GM12878 (cell line): ENCODE measurements around the gene ZNF710. TPM values are rescaled to one million over a fixed set of nuclear protein-coding genes. Genes with fewer than 3 reads are reported as not detected.

Source experiments
- CBFB ChIP-seq: IDR thresholded peaks from 2 replicates; pipeline ENCODE4 v1.6.1; 2016; ENCODE audit warnings: antibody characterized with exemption, low read depth
- CREB1 ChIP-seq: IDR thresholded peaks from 2 replicates; pipeline ENCODE4 v1.6.1; 2012; ENCODE audit warnings: low read depth, mild to moderate bottlenecking, inconsistent platforms
- ELK1 ChIP-seq: IDR thresholded peaks from 2 replicates; pipeline ENCODE4 v1.6.1; 2012; ENCODE audit warnings: low read depth, low read length, improper control_type of control experiment
- FOXM1 ChIP-seq: IDR thresholded peaks from 2 replicates; pipeline ENCODE4 v1.6.1; 2012; ENCODE audit warnings: low read depth, mild to moderate bottlenecking, inconsistent platforms, low read length, moderate library complexity
- JUNB ChIP-seq: IDR thresholded peaks from 2 replicates; pipeline ENCODE4 v1.6.1; 2016; ENCODE audit warnings: antibody characterized with exemption, mild to moderate bottlenecking
- KAT2A ChIP-seq: conservative IDR thresholded peaks from 2 replicates; pipeline ENCODE4 v1.6.1; 2011; ENCODE audit warnings: low read depth, low read length; ENCODE audit not compliant: control insufficient read depth
- LARP7 ChIP-seq: fragments of 450-650 bp; IDR thresholded peaks from 2 replicates; pipeline ENCODE4 v1.6.1; 2017; ENCODE audit warnings: mild to moderate bottlenecking
- MYB ChIP-seq: fragments of 150-350 bp; IDR thresholded peaks from 2 replicates; pipeline ENCODE4 v1.6.1; 2014; ENCODE audit warnings: mild to moderate bottlenecking, low read depth, low read length, borderline replicate concordance
- MYC ChIP-seq: IDR thresholded peaks from 2 replicates; pipeline ENCODE4 v1.6.1; 2011; ENCODE audit warnings: mild to moderate bottlenecking, low read length, moderate library complexity, inconsistent platforms; ENCODE audit not compliant: insufficient read depth, insufficient replicate concordance, insufficient read length, severe bottlenecking
- RAD21 ChIP-seq: IDR thresholded peaks from 2 replicates; pipeline ENCODE4 v1.6.1; 2011; ENCODE audit warnings: mild to moderate bottlenecking, low read depth, low read length, moderate library complexity; ENCODE audit not compliant: insufficient read depth
- RFX5 ChIP-seq: IDR thresholded peaks from 2 replicates; pipeline ENCODE4 v1.6.1; 2011; ENCODE audit warnings: low read depth, low read length, improper control_type of control experiment
- SMAD5 ChIP-seq: IDR thresholded peaks from 2 replicates; pipeline ENCODE4 v1.6.1; 2016; ENCODE audit warnings: antibody characterized with exemption, low read depth
- SMC3 ChIP-seq: IDR thresholded peaks from 2 replicates; pipeline ENCODE4 v1.6.1; 2011; ENCODE audit warnings: low read length, improper control_type of control experiment, borderline replicate concordance
- TCF3 ChIP-seq: IDR thresholded peaks from 2 replicates; pipeline ENCODE4 v1.6.1; 2012; ENCODE audit warnings: low read depth, mild to moderate bottlenecking, low read length, borderline replicate concordance; ENCODE audit not compliant: insufficient read depth
- USF2 ChIP-seq: IDR thresholded peaks from 2 replicates; pipeline ENCODE4 v1.6.1; 2011; ENCODE audit warnings: low read depth, low read length, improper control_type of control experiment, borderline replicate concordance
- ZBED1 ChIP-seq: IDR thresholded peaks from 2 replicates; pipeline ENCODE4 v1.6.1; 2016; ENCODE audit warnings: borderline replicate concordance
- ZBTB4 ChIP-seq: fragments of 450-650 bp; formaldehyde crosslinking; IDR thresholded peaks from 2 replicates; pipeline ENCODE4 v1.4.0; 2022; ENCODE audit warnings: mild to moderate bottlenecking, moderate library complexity
- ZNF622 ChIP-seq: fragments of 450-650 bp; IDR thresholded peaks from 2 replicates; pipeline ENCODE4 v1.6.1; 2017; ENCODE audit warnings: mild to moderate bottlenecking, inconsistent platforms
- polyA plus RNA-seq, 11 experiments: library from polyadenylated mRNA; depleted of rRNA in 4 of 11; unstranded in 6 of 11; stranded (reverse) in 5 of 11; fragments of >200 nt; fragmentation: Nextera tagmentation in 4 of 11; fragmentation: Illumina TruSeq in 1 of 11; extraction: Ambion mirVana in 4 of 11; extraction: Trizol in 1 of 11; gene quantifications; 1 replicate in 1 of 11; 2 replicates in 10 of 11; pipeline versions ENCODE4 v1.2.1 to v1.2.3, GENCODE V29; 2011 to 2016; ENCODE audit warnings: inconsistent platforms in 2 of 11, missing spikeins in 2 of 11, low read depth in 1 of 11
- total RNA-seq, 4 experiments: library from RNA; depleted of rRNA in 3 of 4; stranded (reverse); fragments of >200 nt in 3 of 4; fragmentation: Illumina TruSeq in 1 of 4; extraction: Trizol in 1 of 4; gene quantifications; 2 replicates each; pipeline versions ENCODE4 v1.2.1 to v1.2.3, GENCODE V29; 2013 to 2021
- TF ChIP-seq, protein P1 (sequence below): IDR thresholded peaks from 2 replicates; pipeline ENCODE4 v1.6.1; 2012; ENCODE audit warnings: low read depth, low read length, improper control_type of control experiment
- TF ChIP-seq, protein P2 (sequence below): fragments of 450-650 bp; formaldehyde crosslinking; IDR thresholded peaks from 2 replicates; pipeline ENCODE4 v1.4.0; 2020; ENCODE audit warnings: mild to moderate bottlenecking, moderate library complexity

ZNF710 gene
- total and polyA plus RNA-seq, 10 of the 15 experiments (the other 5 are each of a cell fraction or from before 2014, with no cell fraction given) = 1.4 to 43.5 (median 9.8) TPM

- TF ChIP-seq USF2 (no peak; the same call in 1 of the 2 replicates), MYC (no peak), TCF3 (peak; percentile 74; the same call in 1 of the 2 replicates), FOXM1 (peak; percentile 59; the same call in 1 of the 2 replicates), RFX5 (no peak), ZBTB4 (no peak; the same call in 1 of the 2 replicates), ZNF622 (no peak), KAT2A (no peak), SMC3 (peak; percentile 21; the same call in 1 of the 2 replicates), CREB1 (peak; percentile 36; the same call in 1 of the 2 replicates), RAD21 (peak; percentile 20; the same call in 1 of the 2 replicates), SMAD5 (0 out of 2 replicates have a peak, but pooled peaks have one; percentile 29), ZBED1 (peak; percentile 82; the same call in 1 of the 2 replicates), ELK1 (no peak), LARP7 (0 out of 2 replicates have a peak, but pooled peaks have one; percentile 55), CBFB (peak; percentile 89), MYB (no peak), JUNB (no peak)
- TF ChIP-seq, protein P1, sequence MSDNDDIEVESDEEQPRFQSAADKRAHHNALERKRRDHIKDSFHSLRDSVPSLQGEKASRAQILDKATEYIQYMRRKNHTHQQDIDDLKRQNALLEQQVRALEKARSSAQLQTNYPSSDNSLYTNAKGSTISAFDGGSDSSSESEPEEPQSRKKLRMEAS = 0 out of 2 replicates have a peak, but pooled peaks have one; percentile 19
- TF ChIP-seq, protein P2, sequence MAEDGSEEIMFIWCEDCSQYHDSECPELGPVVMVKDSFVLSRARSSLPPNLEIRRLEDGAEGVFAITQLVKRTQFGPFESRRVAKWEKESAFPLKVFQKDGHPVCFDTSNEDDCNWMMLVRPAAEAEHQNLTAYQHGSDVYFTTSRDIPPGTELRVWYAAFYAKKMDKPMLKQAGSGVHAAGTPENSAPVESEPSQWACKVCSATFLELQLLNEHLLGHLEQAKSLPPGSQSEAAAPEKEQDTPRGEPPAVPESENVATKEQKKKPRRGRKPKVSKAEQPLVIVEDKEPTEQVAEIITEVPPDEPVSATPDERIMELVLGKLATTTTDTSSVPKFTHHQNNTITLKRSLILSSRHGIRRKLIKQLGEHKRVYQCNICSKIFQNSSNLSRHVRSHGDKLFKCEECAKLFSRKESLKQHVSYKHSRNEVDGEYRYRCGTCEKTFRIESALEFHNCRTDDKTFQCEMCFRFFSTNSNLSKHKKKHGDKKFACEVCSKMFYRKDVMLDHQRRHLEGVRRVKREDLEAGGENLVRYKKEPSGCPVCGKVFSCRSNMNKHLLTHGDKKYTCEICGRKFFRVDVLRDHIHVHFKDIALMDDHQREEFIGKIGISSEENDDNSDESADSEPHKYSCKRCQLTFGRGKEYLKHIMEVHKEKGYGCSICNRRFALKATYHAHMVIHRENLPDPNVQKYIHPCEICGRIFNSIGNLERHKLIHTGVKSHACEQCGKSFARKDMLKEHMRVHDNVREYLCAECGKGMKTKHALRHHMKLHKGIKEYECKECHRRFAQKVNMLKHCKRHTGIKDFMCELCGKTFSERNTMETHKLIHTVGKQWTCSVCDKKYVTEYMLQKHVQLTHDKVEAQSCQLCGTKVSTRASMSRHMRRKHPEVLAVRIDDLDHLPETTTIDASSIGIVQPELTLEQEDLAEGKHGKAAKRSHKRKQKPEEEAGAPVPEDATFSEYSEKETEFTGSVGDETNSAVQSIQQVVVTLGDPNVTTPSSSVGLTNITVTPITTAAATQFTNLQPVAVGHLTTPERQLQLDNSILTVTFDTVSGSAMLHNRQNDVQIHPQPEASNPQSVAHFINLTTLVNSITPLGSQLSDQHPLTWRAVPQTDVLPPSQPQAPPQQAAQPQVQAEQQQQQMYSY (CRISPR knock-in tag) = 0 out of 2 replicates have a peak, but pooled peaks have one; percentile 17
These were observed 58.3 kb downstream of the ZNF710 start (continued) for GRCh38 chr15:90059208-90059985.
